ENCODE data around the gene MCRIP2. TPM values are rescaled to one million over a fixed set of nuclear protein-coding genes. Genes with fewer than 3 reads are reported as not detected.

Gene MCRIP2
- total and polyA plus RNA-seq, 4 donors, result 16.3 to 97.3 (median 61.4) TPM

- 97% methylated on average over 19 of the region's 19 CpGs for WGBS
- H3K27me3 ChIP-seq (ENCODE audit: control insufficient read depth in 4 of 4, insufficient read depth in 4 of 4, low read length in 3 of 4), result no peaks in the 10 kb centered on the region
- TF ChIP-seq HNF4A (conservative IDR thresholded peaks at IDR 0.05) (no peak), ZBTB33 (IDR thresholded peaks at IDR 0.05) (no peak), NR2F2 (IDR thresholded peaks at IDR 0.05) (no peak), SP1 (IDR thresholded peaks at IDR 0.05) (no peak), HNF4G (IDR thresholded peaks at IDR 0.05) (no peak), REST (IDR thresholded peaks at IDR 0.05) (no peak), GABPA (IDR thresholded peaks at IDR 0.05 in 1 of 2, conservative IDR thresholded peaks at IDR 0.05 in 1 of 2) (no peak), EGR1 (IDR thresholded peaks at IDR 0.05; ENCODE audit: low read depth in 2 of 2) (no peak), CTCF (IDR thresholded peaks at IDR 0.05; ENCODE audit: low read depth, low read length, missing input control) (no peak), FOXA1 (IDR thresholded peaks at IDR 0.05) (no peak), TAF1 (conservative IDR thresholded peaks at IDR 0.05) (no peak), YY1 (IDR thresholded peaks at IDR 0.05) (no peak), FOXA2 (IDR thresholded peaks at IDR 0.05) (no peak), JUND (IDR thresholded peaks at IDR 0.05) (no peak), RXRA (IDR thresholded peaks at IDR 0.05) (no peak)
- TF ChIP-seq, protein P1, sequence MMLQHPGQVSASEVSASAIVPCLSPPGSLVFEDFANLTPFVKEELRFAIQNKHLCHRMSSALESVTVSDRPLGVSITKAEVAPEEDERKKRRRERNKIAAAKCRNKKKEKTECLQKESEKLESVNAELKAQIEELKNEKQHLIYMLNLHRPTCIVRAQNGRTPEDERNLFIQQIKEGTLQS (IDR thresholded peaks at IDR 0.05), result no peak
- H3K4me3 ChIP-seq (ENCODE audit: low read depth in 1 of 3, low read length in 3 of 3), result no peak overlapping the region
- peaks cover 10 to 22% (median 15%) of the 10 kb centered on the region in 4 donors for H3K4me1 ChIP-seq (ENCODE audit: control insufficient read depth in 4 of 4, insufficient read depth in 4 of 4, low read length in 3 of 4)
- H3K36me3 ChIP-seq (ENCODE audit: control insufficient read depth in 4 of 4, insufficient read depth in 3 of 4, low read depth in 1 of 4, low read length in 3 of 4), result peaks cover 0 to 2% (median 0%) of the 10 kb centered on the region in 4 donors
- no peaks in the 10 kb centered on the region for H3K9me3 ChIP-seq (ENCODE audit: control insufficient read depth in 4 of 4, low read length in 3 of 4)
- no peak for DNase-seq (ENCODE audit: low spot score)
- H3K9ac ChIP-seq (ENCODE audit: low read depth in 1 of 2, low read length in 2 of 2), result no peak overlapping the region
- H3K27ac ChIP-seq (ENCODE audit: low read depth in 1 of 2, low read length in 2 of 2), result no peak overlapping the region
Measured at GRCh38 chr16:662095-662494, 20.5 kb downstream of the MCRIP2 start.

- peaks cover 14 to 26% (median 18%) of the 10 kb centered on the region in 4 donors for H3K4me1 ChIP-seq (ENCODE audit: control insufficient read depth in 4 of 4, insufficient read depth in 4 of 4, low read length in 3 of 4)
- no peak overlapping the region for H3K27ac ChIP-seq (ENCODE audit: low read depth in 1 of 2, low read length in 2 of 2)
- no peaks in the 10 kb centered on the region for H3K27me3 ChIP-seq (ENCODE audit: control insufficient read depth in 4 of 4, insufficient read depth in 4 of 4, low read length in 3 of 4)
- no peak for TF ChIP-seq REST (IDR thresholded peaks at IDR 0.05)
- H3K9me3 ChIP-seq (ENCODE audit: control insufficient read depth in 4 of 4, low read length in 3 of 4), result no peaks in the 10 kb centered on the region
- no peak for DNase-seq (ENCODE audit: low spot score)
- 96% methylated on average over 21 of the region's 21 CpGs for WGBS
- H3K9ac ChIP-seq (ENCODE audit: low read depth in 1 of 2, low read length in 2 of 2), result no peak overlapping the region
- no peak overlapping the region for H3K4me3 ChIP-seq (ENCODE audit: low read depth in 1 of 3, low read length in 3 of 3)
- peaks cover 0 to 2% (median 0%) of the 10 kb centered on the region in 4 donors for H3K36me3 ChIP-seq (ENCODE audit: control insufficient read depth in 4 of 4, insufficient read depth in 3 of 4, low read depth in 1 of 4, low read length in 3 of 4)
Measured at GRCh38 chr16:662597-662996, 21.0 kb downstream of the MCRIP2 start.
